ENCODE data around the gene TSSK6.

Gene TSSK6

DNA sequence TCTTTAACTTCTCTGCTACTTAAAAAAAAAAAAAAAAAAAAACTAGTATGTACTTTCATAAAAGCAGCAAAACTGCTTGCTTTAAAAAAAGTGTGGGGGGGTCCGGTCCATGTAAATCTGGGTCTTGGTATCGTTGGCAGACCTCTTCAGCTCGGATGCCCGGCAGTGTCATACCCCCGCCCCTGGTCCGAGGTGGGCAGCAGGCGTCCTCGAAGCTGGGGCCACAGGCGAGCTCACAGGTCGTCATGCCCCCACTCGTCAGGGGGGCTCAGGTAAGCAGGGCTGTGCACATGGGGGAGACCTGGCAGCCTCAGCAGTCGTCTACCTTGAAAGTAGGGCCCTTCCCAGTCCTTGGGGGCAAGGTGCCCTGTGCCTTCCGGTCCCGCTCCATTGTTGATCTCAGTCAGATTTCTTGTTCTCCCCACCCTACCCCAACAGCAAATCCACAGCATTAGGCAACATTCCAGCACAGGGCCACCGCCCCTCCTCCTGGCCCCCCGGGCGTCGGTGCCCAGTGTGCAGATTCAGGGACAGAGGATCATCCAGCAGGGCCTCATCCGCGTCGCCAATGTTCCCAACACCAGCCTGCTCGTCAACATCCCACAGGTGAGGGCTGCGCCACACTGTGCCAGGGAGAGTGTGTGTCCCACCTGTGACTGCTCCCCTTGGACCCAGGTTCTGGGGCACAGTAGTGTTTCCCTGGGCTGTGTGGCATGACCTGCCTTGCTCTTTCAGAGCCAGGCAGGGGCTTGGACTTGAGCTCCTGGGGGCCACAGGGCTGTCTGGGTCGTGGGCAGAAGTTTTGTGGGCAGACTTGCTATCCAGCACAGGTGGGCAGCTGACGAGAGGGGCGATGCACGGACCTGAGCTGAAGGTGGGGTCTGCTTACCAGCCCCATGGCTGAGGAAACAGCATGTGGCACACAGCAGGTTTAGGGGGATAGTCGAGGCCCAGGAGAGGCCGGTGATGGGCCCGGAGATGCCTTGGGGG, 19.4 kb downstream of the TSSK6 start:
- Histone ChIP-seq H3K4me3 (ENCODE audit: low read depth in 1 of 2, low read length in 2 of 2) (no peak overlapping the region), H3K9ac (ENCODE audit: low read depth in 1 of 2, low read length in 2 of 2) (no peak overlapping the region), H3K27me3 (ENCODE audit: control insufficient read depth in 1 of 2, insufficient read depth in 2 of 2, low read length in 2 of 2) (no peaks in the 10 kb centered on the region), H3K9me3 (ENCODE audit: control insufficient read depth in 1 of 2, low read length in 2 of 2) (no peaks in the 10 kb centered on the region), H3K36me3 (ENCODE audit: control insufficient read depth in 1 of 2, insufficient read depth in 2 of 2, low read length in 2 of 2) (peaks cover 55 to 91% of the 10 kb centered on the region in 2 donors), H3K27ac (ENCODE audit: low read depth, low read length) (no peak overlapping the region), H3K4me1 (ENCODE audit: control insufficient read depth in 1 of 2, insufficient read depth in 2 of 2, low read length in 2 of 2) (no peaks in the 10 kb centered on the region)

GRCh38 chr19:19493841-19494546, 21.4 kb downstream of the TSSK6 start:
- H3K27me3 ChIP-seq (ENCODE audit: control insufficient read depth in 1 of 2, insufficient read depth in 2 of 2, low read length in 2 of 2): no peaks in the 10 kb centered on the region
- no peaks in the 10 kb centered on the region for H3K9me3 ChIP-seq (ENCODE audit: control insufficient read depth in 1 of 2, low read length in 2 of 2)
- no peak overlapping the region for H3K9ac ChIP-seq (ENCODE audit: low read depth in 1 of 2, low read length in 2 of 2)
- no peak overlapping the region for H3K27ac ChIP-seq (ENCODE audit: low read depth, low read length)
- H3K36me3 ChIP-seq (ENCODE audit: control insufficient read depth in 1 of 2, insufficient read depth in 2 of 2, low read length in 2 of 2): peaks cover 49 to 74% of the 10 kb centered on the region in 2 donors
- no peak overlapping the region for H3K4me3 ChIP-seq (ENCODE audit: low read depth in 1 of 2, low read length in 2 of 2)
- H3K4me1 ChIP-seq (ENCODE audit: control insufficient read depth in 1 of 2, insufficient read depth in 2 of 2, low read length in 2 of 2): peaks cover 14% of the 10 kb centered on the region in 2 donors

DNA sequence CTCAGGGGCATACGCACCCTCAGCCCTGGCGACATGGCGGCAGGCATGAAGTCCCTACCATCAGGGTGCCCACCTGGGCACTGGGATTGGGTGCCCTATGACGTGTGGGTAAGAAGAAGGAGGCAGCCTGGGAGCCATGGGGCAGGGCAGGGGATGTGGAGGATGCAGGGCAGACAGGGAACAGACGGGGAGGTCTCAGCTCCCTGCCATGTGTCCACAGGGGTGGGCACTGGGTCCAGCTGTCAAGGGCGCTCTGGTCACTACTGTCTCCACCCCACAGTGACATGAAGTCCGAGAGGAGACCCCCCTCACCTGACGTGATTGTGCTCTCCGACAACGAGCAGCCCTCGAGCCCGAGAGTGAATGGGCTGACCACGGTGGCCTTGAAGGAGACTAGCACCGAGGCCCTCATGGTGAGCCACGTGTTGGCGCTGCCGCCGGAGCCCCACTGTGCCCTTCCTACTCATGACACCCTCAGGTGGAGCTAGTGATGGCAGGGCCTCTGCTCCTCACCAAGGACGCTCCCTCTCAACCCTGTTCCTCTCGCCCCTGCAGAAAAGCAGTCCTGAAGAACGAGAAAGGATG, 23.2 kb downstream of the TSSK6 start:
- peaks cover 30% of the 10 kb centered on the region in 2 donors for H3K4me1 ChIP-seq (ENCODE audit: control insufficient read depth in 1 of 2, insufficient read depth in 2 of 2, low read length in 2 of 2)
- no peak overlapping the region for H3K27ac ChIP-seq (ENCODE audit: low read depth, low read length)
- H3K9ac ChIP-seq (ENCODE audit: low read depth in 1 of 2, low read length in 2 of 2): no peak overlapping the region
- no peak overlapping the region for H3K4me3 ChIP-seq (ENCODE audit: low read depth in 1 of 2, low read length in 2 of 2)
- no peaks in the 10 kb centered on the region for H3K27me3 ChIP-seq (ENCODE audit: control insufficient read depth in 1 of 2, insufficient read depth in 2 of 2, low read length in 2 of 2)
- H3K9me3 ChIP-seq (ENCODE audit: control insufficient read depth in 1 of 2, low read length in 2 of 2): no peaks in the 10 kb centered on the region
- H3K36me3 ChIP-seq (ENCODE audit: control insufficient read depth in 1 of 2, insufficient read depth in 2 of 2, low read length in 2 of 2): peaks cover 36 to 56% of the 10 kb centered on the region in 2 donors

GRCh38 chr19:19491321-19492025, 23.9 kb downstream of the TSSK6 start:
- no peaks in the 10 kb centered on the region for H3K27me3 ChIP-seq (ENCODE audit: control insufficient read depth in 1 of 2, insufficient read depth in 2 of 2, low read length in 2 of 2)
- H3K9ac ChIP-seq (ENCODE audit: low read depth in 1 of 2, low read length in 2 of 2): no peak overlapping the region
- peaks cover 33 to 56% of the 10 kb centered on the region in 2 donors for H3K36me3 ChIP-seq (ENCODE audit: control insufficient read depth in 1 of 2, insufficient read depth in 2 of 2, low read length in 2 of 2)
- H3K4me3 ChIP-seq (ENCODE audit: low read depth in 1 of 2, low read length in 2 of 2): no peak overlapping the region
- H3K9me3 ChIP-seq (ENCODE audit: control insufficient read depth in 1 of 2, low read length in 2 of 2): no peaks in the 10 kb centered on the region
- peaks cover 33 to 35% of the 10 kb centered on the region in 2 donors for H3K4me1 ChIP-seq (ENCODE audit: control insufficient read depth in 1 of 2, insufficient read depth in 2 of 2, low read length in 2 of 2)
- no peak overlapping the region for H3K27ac ChIP-seq (ENCODE audit: low read depth, low read length)

DNA sequence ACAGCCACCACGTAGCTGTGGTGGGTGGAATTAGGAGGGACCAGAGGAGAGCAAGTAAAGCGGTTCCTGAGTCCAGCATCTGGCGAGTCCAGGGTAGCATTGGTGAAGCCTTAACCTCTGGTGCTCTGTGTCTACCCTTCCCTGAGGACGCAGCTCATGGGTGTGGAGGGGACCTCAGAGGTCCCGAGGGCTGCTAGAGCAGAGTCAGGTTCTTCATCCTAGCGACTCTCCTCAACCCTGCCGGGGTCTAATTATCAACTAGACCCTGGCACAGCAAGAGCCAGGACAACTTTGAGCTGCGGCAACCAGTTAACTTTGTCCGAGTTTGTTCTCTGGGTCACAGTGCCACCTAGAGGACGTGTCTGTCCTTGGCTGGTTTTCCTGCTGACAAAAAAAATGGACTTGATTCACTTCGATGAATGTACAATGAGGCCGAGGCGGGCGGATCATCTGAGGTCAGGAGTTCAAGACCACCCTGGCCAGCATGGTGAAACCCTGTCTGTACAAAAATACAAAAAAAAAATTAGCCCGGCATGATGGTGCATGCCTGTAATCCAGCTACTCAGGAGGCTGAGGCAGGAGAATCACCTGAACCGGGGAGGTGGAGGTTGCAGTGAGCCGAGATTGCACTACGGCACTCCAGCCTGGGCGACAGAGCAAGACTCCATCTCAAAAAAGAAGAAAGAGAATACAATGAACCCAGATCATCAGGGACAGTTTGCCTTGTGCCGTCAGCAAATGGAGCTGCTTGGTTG, 25.0 kb downstream of the TSSK6 start:
- H3K4me3 ChIP-seq (ENCODE audit: low read depth in 1 of 2, low read length in 2 of 2): peak overlapping the region in 1 of 2 donors; percentile 39
- H3K36me3 ChIP-seq (ENCODE audit: control insufficient read depth in 1 of 2, insufficient read depth in 2 of 2, low read length in 2 of 2): peaks cover 24 to 54% of the 10 kb centered on the region in 2 donors
- peaks cover 33 to 36% of the 10 kb centered on the region in 2 donors for H3K4me1 ChIP-seq (ENCODE audit: control insufficient read depth in 1 of 2, insufficient read depth in 2 of 2, low read length in 2 of 2)
- no peaks in the 10 kb centered on the region for H3K9me3 ChIP-seq (ENCODE audit: control insufficient read depth in 1 of 2, low read length in 2 of 2)
- H3K27ac ChIP-seq (ENCODE audit: low read depth, low read length): no peak overlapping the region
- H3K27me3 ChIP-seq (ENCODE audit: control insufficient read depth in 1 of 2, insufficient read depth in 2 of 2, low read length in 2 of 2): no peaks in the 10 kb centered on the region
- peak overlapping the region in 1 of 2 donors; percentile 24 for H3K9ac ChIP-seq (ENCODE audit: low read depth in 1 of 2, low read length in 2 of 2)

GRCh38 chr19:19489804-19490204, 25.5 kb downstream of the TSSK6 start:
- Histone ChIP-seq H3K36me3 (ENCODE audit: control insufficient read depth in 1 of 2, insufficient read depth in 2 of 2, low read length in 2 of 2) (peaks cover 24 to 51% of the 10 kb centered on the region in 2 donors), H3K27ac (ENCODE audit: low read depth, low read length) (peak overlapping the region; percentile 59), H3K9ac (ENCODE audit: low read depth in 1 of 2, low read length in 2 of 2) (peak overlapping the region in 1 of 2 donors; percentile 24), H3K27me3 (ENCODE audit: control insufficient read depth in 1 of 2, insufficient read depth in 2 of 2, low read length in 2 of 2) (no peaks in the 10 kb centered on the region), H3K9me3 (ENCODE audit: control insufficient read depth in 1 of 2, low read length in 2 of 2) (no peaks in the 10 kb centered on the region), H3K4me1 (ENCODE audit: control insufficient read depth in 1 of 2, insufficient read depth in 2 of 2, low read length in 2 of 2) (peaks cover 33 to 36% of the 10 kb centered on the region in 2 donors), H3K4me3 (ENCODE audit: low read depth in 1 of 2, low read length in 2 of 2) (peak overlapping the region; percentile 39 to 48)

- H3K36me3 ChIP-seq (ENCODE audit: control insufficient read depth in 1 of 2, insufficient read depth in 2 of 2, low read length in 2 of 2): peaks cover 17 to 46% of the 10 kb centered on the region in 2 donors
- peak overlapping the region; percentile 11 to 24 for H3K9ac ChIP-seq (ENCODE audit: low read depth in 1 of 2, low read length in 2 of 2)
- peak overlapping the region; percentile 59 for H3K27ac ChIP-seq (ENCODE audit: low read depth, low read length)
- H3K4me1 ChIP-seq (ENCODE audit: control insufficient read depth in 1 of 2, insufficient read depth in 2 of 2, low read length in 2 of 2): peaks cover 33 to 36% of the 10 kb centered on the region in 2 donors
- H3K27me3 ChIP-seq (ENCODE audit: control insufficient read depth in 1 of 2, insufficient read depth in 2 of 2, low read length in 2 of 2): no peaks in the 10 kb centered on the region
- H3K4me3 ChIP-seq (ENCODE audit: low read depth in 1 of 2, low read length in 2 of 2): peak overlapping the region; percentile 39 to 48
- H3K9me3 ChIP-seq (ENCODE audit: control insufficient read depth in 1 of 2, low read length in 2 of 2): no peaks in the 10 kb centered on the region
Observed at GRCh38 chr19:19488875-19489690, 26.3 kb downstream of the TSSK6 start.

- Histone ChIP-seq H3K27ac (ENCODE audit: low read depth, low read length) (no peak overlapping the region), H3K27me3 (ENCODE audit: control insufficient read depth in 1 of 2, insufficient read depth in 2 of 2, low read length in 2 of 2) (no peaks in the 10 kb centered on the region), H3K36me3 (ENCODE audit: control insufficient read depth in 1 of 2, insufficient read depth in 2 of 2, low read length in 2 of 2) (peaks cover 15 to 45% of the 10 kb centered on the region in 2 donors), H3K4me1 (ENCODE audit: control insufficient read depth in 1 of 2, insufficient read depth in 2 of 2, low read length in 2 of 2) (peaks cover 33 to 36% of the 10 kb centered on the region in 2 donors), H3K9me3 (ENCODE audit: control insufficient read depth in 1 of 2, low read length in 2 of 2) (no peaks in the 10 kb centered on the region), H3K9ac (ENCODE audit: low read depth in 1 of 2, low read length in 2 of 2) (peak overlapping the region in 1 of 2 donors; percentile 24), H3K4me3 (ENCODE audit: low read depth in 1 of 2, low read length in 2 of 2) (peak overlapping the region in 1 of 2 donors; percentile 48)
Observed at GRCh38 chr19:19487950-19488874, 27.1 kb downstream of the TSSK6 start.
